IMR-90 (cell line): Measurements from ENCODE around the gene JPT2. TPM values are rescaled to one million over a fixed set of nuclear protein-coding genes. Genes with fewer than 3 reads are reported as not detected.

ENCODE experiments used
- ATAC-seq: fragments of 200-7000 bp; cut with Tn5 transposase; 2 replicates; pipeline ENCODE4 v1.9.1; 2020; ENCODE audit warnings: low read depth, mild to moderate bottlenecking, moderate library complexity
- BruUV-seq: library from RNA; stranded (reverse); fragments of 400-500 nt; replicated peaks from 2 replicates; lab custom pipeline; 2021; lab: Mats Ljungman, UMichigan
- CTCF ChIA-PET: fragments of 300-600 bp; formaldehyde crosslinking; extraction: SDS; loops from one replicate; lab custom pipeline; 2021; ENCODE audit warnings: antibody characterized with exemption; lab: Yijun Ruan, JAX
- POLR2A ChIA-PET: fragments of 300-600 bp; sonication (Branson Sonifier 250); formaldehyde crosslinking; loops from one replicate; lab custom pipeline; 2022; ENCODE audit warnings: antibody characterized with exemption; ENCODE audit not compliant: unreplicated experiment; lab: Charles Lee
- DNase-seq: peaks from one replicate; pipeline ENCODE4 v3.0.0; 2013
- H2AFZ ChIP-seq: replicated peaks from 2 replicates; pipeline ENCODE3; 2013; ENCODE audit warnings: low read length, mild to moderate bottlenecking; ENCODE audit not compliant: poor library complexity
- H2AK5ac ChIP-seq: 2 replicates; pipeline ENCODE4 v1.6.1; 2013; ENCODE audit warnings: low read depth, low read length, inconsistent platforms
- H2AK9ac ChIP-seq: replicated peaks from 2 replicates; pipeline ENCODE3; 2013; ENCODE audit warnings: mild to moderate bottlenecking, low read depth, low read length, moderate library complexity; ENCODE audit not compliant: poor library complexity
- H2BK120ac ChIP-seq: 2 replicates; pipeline ENCODE4 v1.6.1; 2013; ENCODE audit warnings: low read depth, low read length, inconsistent platforms
- H2BK15ac ChIP-seq: 3 replicates; pipeline ENCODE4 v1.6.1; 2013; ENCODE audit warnings: low read depth, low read length, inconsistent platforms
- H2BK20ac ChIP-seq: 2 replicates; pipeline ENCODE4 v1.6.1; 2013; ENCODE audit warnings: low read depth, mild to moderate bottlenecking, inconsistent platforms, low read length, moderate library complexity
- H2BK5ac ChIP-seq: 2 replicates; pipeline ENCODE4 v1.6.1; 2013; ENCODE audit warnings: mild to moderate bottlenecking, low read depth, low read length, inconsistent platforms; ENCODE audit not compliant: poor library complexity, severe bottlenecking
- H3K14ac ChIP-seq: replicated peaks from 2 replicates; pipeline ENCODE4 v1.6.1; 2013; ENCODE audit warnings: low read depth, low read length, inconsistent platforms
- H3K18ac ChIP-seq: 2 replicates; pipeline ENCODE4 v1.6.1; 2013; ENCODE audit warnings: low read depth, low read length, control low read depth
- H3K23ac ChIP-seq: 2 replicates; pipeline ENCODE4 v1.6.1; 2013; ENCODE audit warnings: low read depth, low read length, inconsistent platforms
- H3K27ac ChIP-seq: 2 replicates; pipeline ENCODE4 v1.5.1; 2013; ENCODE audit warnings: mild to moderate bottlenecking, control low read depth, low read length; ENCODE audit not compliant: insufficient read depth
- H3K27me3 ChIP-seq: 2 replicates; pipeline ENCODE4 v1.6.1; 2013; ENCODE audit warnings: low read length; ENCODE audit not compliant: control insufficient read depth, insufficient read depth
- H3K36me3 ChIP-seq: 2 replicates; pipeline ENCODE4 v1.6.1; 2013; ENCODE audit warnings: low read length, mixed read lengths; ENCODE audit not compliant: control insufficient read depth, insufficient read depth
- H3K4ac ChIP-seq: 2 replicates; pipeline ENCODE4 v1.6.1; 2013; ENCODE audit warnings: low read depth, low read length, inconsistent platforms
- H3K4me1 ChIP-seq: 2 replicates; pipeline ENCODE4 v1.6.1; 2013; ENCODE audit warnings: low read length, mixed read lengths; ENCODE audit not compliant: control insufficient read depth, insufficient read depth
- H3K4me2 ChIP-seq: 2 replicates; pipeline ENCODE4 v1.6.1; 2013; ENCODE audit warnings: low read depth, mild to moderate bottlenecking, control low read depth, low read length, moderate library complexity
- H3K4me3 ChIP-seq: 2 replicates; pipeline ENCODE4 v1.5.1; 2013; ENCODE audit warnings: low read depth, mild to moderate bottlenecking, control low read depth, low read length, moderate library complexity; ENCODE audit not compliant: insufficient read depth
- H3K56ac ChIP-seq: 2 replicates; pipeline ENCODE4 v1.6.1; 2013; ENCODE audit warnings: low read length, inconsistent platforms; ENCODE audit not compliant: insufficient read depth; ENCODE audit errors: extremely low read depth
- H3K79me1 ChIP-seq, 2 experiments: 2 replicates each; pipeline ENCODE4 v1.6.1; 2013; ENCODE audit warnings: low read length in 2 of 2, inconsistent platforms in 1 of 2, low read depth in 1 of 2
- H3K9ac ChIP-seq: 2 replicates; pipeline ENCODE4 v1.6.1; 2013; ENCODE audit warnings: low read depth, low read length, control low read depth
- H3K9me1 ChIP-seq: 2 replicates; pipeline ENCODE4 v1.6.1; 2013; ENCODE audit warnings: low read length, inconsistent platforms; ENCODE audit not compliant: insufficient read depth
- H3K9me3 ChIP-seq: 2 replicates; pipeline ENCODE4 v1.6.1; 2013; ENCODE audit warnings: low read length; ENCODE audit not compliant: control insufficient read depth, insufficient read depth
- H4K20me1 ChIP-seq: 2 replicates; pipeline ENCODE4 v1.6.1; 2013; ENCODE audit warnings: low read length, inconsistent platforms; ENCODE audit not compliant: insufficient read depth
- H4K5ac ChIP-seq: 2 replicates; pipeline ENCODE4 v1.6.1; 2013; ENCODE audit warnings: mild to moderate bottlenecking, low read depth, low read length, control low read depth
- H4K8ac ChIP-seq, 2 experiments: 2 replicates each; pipeline ENCODE4 v1.6.1; 2013; ENCODE audit warnings: low read depth in 2 of 2, low read length in 2 of 2, control low read depth in 1 of 2, inconsistent platforms in 1 of 2
- H4K91ac ChIP-seq: 2 replicates; pipeline ENCODE4 v1.6.1; 2013; ENCODE audit warnings: low read depth, low read length, inconsistent platforms; ENCODE audit not compliant: insufficient read depth
- CHD1 ChIP-seq: IDR thresholded peaks from 2 replicates; pipeline ENCODE4 v1.6.1; 2012; ENCODE audit warnings: low read depth, low read length, improper control_type of control experiment
- MAZ ChIP-seq: IDR thresholded peaks from 2 replicates; pipeline ENCODE4 v1.6.1; 2012; ENCODE audit warnings: low read depth, mild to moderate bottlenecking, low read length, improper control_type of control experiment, moderate library complexity, borderline replicate concordance
- MXI1 ChIP-seq: IDR thresholded peaks from 2 replicates; pipeline ENCODE4 v1.6.1; 2012; ENCODE audit warnings: low read depth, mild to moderate bottlenecking, low read length, moderate library complexity, borderline replicate concordance
- WGBS, 2 experiments: methylation state at CpG; one replicate each; pipeline versions ENCODE4 v1.1.5 to v1.1.7; 2013; ENCODE audit warnings: missing lambda C conversion rate in 2 of 2; ENCODE audit not compliant: insufficient read length in 1 of 2; ENCODE audit errors: extremely low coverage in 2 of 2; 5-methylcytosine and 5-hydroxymethylcytosine counted together
- dilution Hi-C: fragments of 300-500 bp; cut with HindIII; formaldehyde crosslinking; loops from one replicate; pipeline ENCODE4 v1.14.3; 2018; ENCODE audit warnings: low sequenced_read_pairs; ENCODE audit not compliant: unreplicated experiment
- in situ Hi-C: fragments of 300-500 bp; cut with MboI; formaldehyde crosslinking; loops from 3 replicates; pipeline ENCODE4 v1.14.3; 2019; ENCODE audit warnings: low sequenced_read_pairs, inconsistent platforms, mixed read lengths
- intact Hi-C: fragments of 100-400 bp; cut with micrococcal nuclease; formaldehyde crosslinking; loops from 2 replicates; pipeline ENCODE4 v1.10.0; 2022
- polyA plus RNA-seq, 3 experiments: library from polyadenylated mRNA; depleted of rRNA; stranded (reverse); fragments of >200 nt; gene quantifications; 2 replicates each; pipeline ENCODE4 v1.2.3, GENCODE V29; 2012; ENCODE audit warnings: low replicate concordance in 1 of 3
- total RNA-seq: library from RNA; depleted of rRNA; stranded (reverse); fragments of >200 nt; gene quantifications from 2 replicates; pipeline ENCODE4 v1.2.3, GENCODE V29; 2012
- TF ChIP-seq, protein P1 (sequence below): fragments of 150-350 bp; IDR thresholded peaks from 2 replicates; pipeline ENCODE4 v1.6.1; 2016; ENCODE audit warnings: low read depth, mild to moderate bottlenecking, low read length, moderate library complexity, borderline replicate concordance

The JPT2 gene
- total and polyA plus RNA-seq, 2 of the 4 experiments (the other 2 are of a cell fraction), result 40.0 to 41.5 TPM

DNA sequence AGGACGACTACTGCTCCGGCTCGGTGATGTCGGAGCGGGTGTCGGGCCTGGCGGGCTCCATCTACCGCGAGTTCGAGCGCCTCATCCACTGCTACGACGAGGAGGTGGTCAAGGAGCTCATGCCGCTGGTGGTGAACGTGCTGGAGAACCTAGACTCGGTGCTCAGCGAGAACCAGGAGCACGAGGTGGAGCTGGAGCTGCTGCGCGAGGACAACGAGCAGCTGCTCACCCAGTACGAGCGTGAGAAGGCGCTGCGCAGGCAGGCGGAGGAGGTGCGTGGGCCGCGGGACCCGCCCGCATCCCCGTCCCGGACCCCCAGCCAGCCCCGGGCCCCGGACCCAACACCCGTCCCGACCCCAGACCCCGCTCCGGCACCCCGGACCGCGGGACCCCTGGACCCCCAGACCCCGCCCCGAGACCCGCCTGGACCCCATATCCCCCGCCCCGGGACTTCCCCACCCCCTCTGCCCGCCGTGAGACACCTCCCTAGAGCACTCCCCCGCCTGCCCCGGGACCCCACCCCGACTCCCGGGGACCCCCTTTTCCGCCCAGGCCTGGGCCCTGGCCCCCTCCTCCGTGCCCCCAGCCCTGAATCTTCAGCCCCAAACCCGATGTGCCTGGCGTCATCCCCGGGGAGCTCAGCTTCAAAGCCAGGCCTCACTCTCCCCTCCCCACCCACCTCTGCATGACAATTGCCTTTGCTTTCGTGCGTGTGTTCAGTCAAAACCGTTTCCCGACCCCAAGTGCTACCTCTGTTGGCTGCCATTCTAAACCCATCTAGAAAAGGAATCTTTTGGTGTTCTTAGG lies 28.5 kb downstream of the JPT2 start:
- peaks cover 6% of the 10 kb centered on the region for H3K36me3 ChIP-seq
- H3K4ac ChIP-seq, result peak overlapping the region; percentile 99
- in situ Hi-C loops (no loop called here), dilution Hi-C loops (no loop called here), intact Hi-C loops (loop anchor here (5.0 kb wide), 2 partner anchors 94 to 214 kb away; partner anchors contain the start of genes CRAMP1, IFT140 and TELO2)
- H3K4me3 ChIP-seq, result peak overlapping the region; percentile 94
- H4K20me1 ChIP-seq, result peaks cover 51% of the 10 kb centered on the region
- peak overlapping the region; percentile 65 for H4K91ac ChIP-seq
- POLR2A ChIA-PET, result interaction anchor here (1.3 kb wide), 1 partner anchor 28 kb away, joined by 3 read pairs; no protein-coding TSS in a partner anchor
- H3K18ac ChIP-seq, result peak overlapping the region; percentile 55; the same call in 1 of the 2 replicates
- H3K9me1 ChIP-seq, result peaks cover 22% of the 10 kb centered on the region; the same call in 1 of the 2 replicates
- CTCF ChIA-PET, result interaction anchor here (0.6 to 1.3 kb wide), 4 partner anchors 15 to 54 kb away, joined by 3 to 7 read pairs (median 4); no protein-coding TSS in a partner anchor
- no peak overlapping the region; the same call in 2 of the 3 replicates for H2BK15ac ChIP-seq
- peak overlapping the region; percentile 99 for H3K4me2 ChIP-seq
- peak overlapping the region; percentile 88 for H3K27ac ChIP-seq
- H3K4me1 ChIP-seq, result peaks cover 14% of the 10 kb centered on the region
- H3K23ac ChIP-seq, result peak overlapping the region; percentile 100
- H2BK120ac ChIP-seq, result peak overlapping the region; percentile 84
- H4K8ac ChIP-seq, result peak overlapping the region; percentile 21 to 93; a peak in 3 of 4 replicates
- peak; percentile 36 for DNase-seq
- no TSS peak for BruUV-seq
- H2BK20ac ChIP-seq, result no peak overlapping the region
- H2AFZ ChIP-seq, result peak overlapping the region; percentile 96
- peak overlapping the region; percentile 96 for H2AK5ac ChIP-seq
- TF ChIP-seq, protein P1, sequence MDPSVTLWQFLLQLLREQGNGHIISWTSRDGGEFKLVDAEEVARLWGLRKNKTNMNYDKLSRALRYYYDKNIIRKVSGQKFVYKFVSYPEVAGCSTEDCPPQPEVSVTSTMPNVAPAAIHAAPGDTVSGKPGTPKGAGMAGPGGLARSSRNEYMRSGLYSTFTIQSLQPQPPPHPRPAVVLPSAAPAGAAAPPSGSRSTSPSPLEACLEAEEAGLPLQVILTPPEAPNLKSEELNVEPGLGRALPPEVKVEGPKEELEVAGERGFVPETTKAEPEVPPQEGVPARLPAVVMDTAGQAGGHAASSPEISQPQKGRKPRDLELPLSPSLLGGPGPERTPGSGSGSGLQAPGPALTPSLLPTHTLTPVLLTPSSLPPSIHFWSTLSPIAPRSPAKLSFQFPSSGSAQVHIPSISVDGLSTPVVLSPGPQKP, result no peak
- 0 out of 2 replicates have a peak, but pooled peaks have one; percentile 46 for TF ChIP-seq MAZ
- 0 out of 2 replicates have a peak, but pooled peaks have one; percentile 50 for TF ChIP-seq MXI1
- TF ChIP-seq CHD1, result no peak
- ATAC-seq, result peak; percentile 27
- H3K14ac ChIP-seq, result peak overlapping the region; percentile 100
- H3K56ac ChIP-seq, result peak overlapping the region; percentile 57
- H3K9me3 ChIP-seq, result no peaks in the 10 kb centered on the region
- H2AK9ac ChIP-seq, result peak overlapping the region; percentile 98
- H3K79me1 ChIP-seq, result peaks cover 7 to 59% of the 10 kb centered on the region in 2 experiments; a peak in 3 of 4 replicates
- no peaks in the 10 kb centered on the region for H3K27me3 ChIP-seq
- peak overlapping the region; percentile 62 for H4K5ac ChIP-seq
- peak overlapping the region; percentile 97 for H3K9ac ChIP-seq
- peak overlapping the region; percentile 86 for H2BK5ac ChIP-seq
- 0% methylated on average over 24 of the region's 62 CpGs; no CpG with 5 or more reads in 1 of the 2 experiments for whole genome bisulfite sequencing, 2 experiments
